DND-41 (cell line): Measurements from ENCODE around the gene SLC22A25.

Source experiments
- CTCF ChIP-seq: IDR thresholded peaks from 2 replicates; pipeline ENCODE4 v1.5.1; 2012; ENCODE audit warnings: borderline replicate concordance, low read length, moderate library complexity, mild to moderate bottlenecking; ENCODE audit not compliant: poor library complexity, severe bottlenecking; ENCODE audit errors: extremely low read depth
- EZH2 ChIP-seq: IDR thresholded peaks from 3 replicates; pipeline ENCODE4 v1.6.1; 2012; ENCODE audit warnings: borderline replicate concordance, low read depth, mild to moderate bottlenecking, moderate library complexity, low read length, inconsistent platforms; ENCODE audit not compliant: severe bottlenecking

GRCh38 chr11:63262547-63262946 lies 19.1 kb upstream of the SLC22A25 start:
- TF ChIP-seq CTCF (no peak), EZH2 (no peak)
